CD14-positive monocyte (primary cell): ENCODE results near the gene STK36. TPM values are rescaled to one million over a fixed set of nuclear protein-coding genes. Genes with fewer than 3 reads are reported as not detected.

Experiments
- DNase-seq, 3 donors: peaks; one replicate each; pipeline ENCODE4 v3.0.0-alpha.2; 2011 to 2022
- H2AFZ ChIP-seq: 2 replicates; pipeline ENCODE4 v1.6.0; 2012; ENCODE audit warnings: mild to moderate bottlenecking, low read depth, low read length, inconsistent platforms; ENCODE audit not compliant: insufficient read depth, poor library complexity, severe bottlenecking
- H3K27ac ChIP-seq, 2 donors: 1 replicate in 1 of 2; 2 replicates in 1 of 2; pipeline ENCODE4 v1.5.1; 2012 to 2013; ENCODE audit warnings: low read length in 2 of 2, control low read depth in 1 of 2, inconsistent platforms in 1 of 2, low read depth in 1 of 2, mild to moderate bottlenecking in 1 of 2
- H3K27me3 ChIP-seq, 2 donors: one replicate each; pipeline versions ENCODE4 v1.6.0 to v1.6.1; 2011 to 2013; ENCODE audit warnings: low read length in 2 of 2; ENCODE audit not compliant: control insufficient read depth in 2 of 2, insufficient read depth in 2 of 2
- H3K36me3 ChIP-seq, 2 donors: replicated peaks in 1 of 2; 1 replicate in 1 of 2; 2 replicates in 1 of 2; pipeline versions ENCODE4 v1.5.1 to v1.6.1; 2012 to 2013; ENCODE audit warnings: low read length in 2 of 2, control low read depth in 1 of 2, inconsistent platforms in 1 of 2, mild to moderate bottlenecking in 1 of 2; ENCODE audit not compliant: insufficient read depth in 2 of 2, control insufficient read depth in 1 of 2
- H3K4me1 ChIP-seq, 2 donors: 1 replicate in 1 of 2; 2 replicates in 1 of 2; pipeline versions ENCODE4 v1.5.1 to v1.6.1; 2012 to 2013; ENCODE audit warnings: low read length in 2 of 2, control low read depth in 1 of 2, inconsistent platforms in 1 of 2, mild to moderate bottlenecking in 1 of 2, moderate library complexity in 1 of 2; ENCODE audit not compliant: insufficient read depth in 2 of 2, control insufficient read depth in 1 of 2
- H3K4me2 ChIP-seq: replicated peaks from 2 replicates; pipeline ENCODE3; 2012; ENCODE audit warnings: low read length, moderate library complexity, mild to moderate bottlenecking; ENCODE audit not compliant: poor library complexity, severe bottlenecking; ENCODE audit errors: extremely low read depth
- H3K4me3 ChIP-seq, 3 experiments: fragments of 200-600 bp in 1 of 3; sonication (generic) in 1 of 3; replicated peaks in 1 of 3; 1 replicate in 2 of 3; 2 replicates in 1 of 3; pipeline ENCODE4 v1.5.1; 2011 to 2013; ENCODE audit warnings: low read length in 3 of 3, mild to moderate bottlenecking in 3 of 3, control low read depth in 2 of 3, low read depth in 2 of 3, inconsistent platforms in 1 of 3, moderate library complexity in 1 of 3
- H3K79me2 ChIP-seq: 2 replicates; pipeline ENCODE4 v1.6.0; 2012; ENCODE audit warnings: mild to moderate bottlenecking, control low read depth, inconsistent platforms, low read length, moderate library complexity; ENCODE audit not compliant: insufficient read depth
- H3K9ac ChIP-seq: 2 replicates; pipeline ENCODE4 v1.6.0; 2017; ENCODE audit warnings: low read length, mild to moderate bottlenecking; ENCODE audit not compliant: insufficient read depth, poor library complexity, severe bottlenecking
- H3K9me3 ChIP-seq, 2 donors: replicated peaks in 1 of 2; 1 replicate in 1 of 2; 2 replicates in 1 of 2; pipeline versions ENCODE4 v1.5.1 to v1.6.1; 2012 to 2013; ENCODE audit warnings: low read length in 2 of 2, control low read depth in 1 of 2; ENCODE audit not compliant: control insufficient read depth in 1 of 2, insufficient read depth in 1 of 2
- H4K20me1 ChIP-seq: 2 replicates; pipeline ENCODE4 v1.6.0; 2012; ENCODE audit warnings: mild to moderate bottlenecking, low read length, control low read depth, moderate library complexity; ENCODE audit not compliant: insufficient read depth
- H3K27ac Mint-ChIP-seq, 7 donors: one replicate each; pipeline ENCODE4 v1.8.0; 2020; ENCODE audit warnings: mild to moderate bottlenecking in 7 of 7, mixed read lengths in 7 of 7, moderate library complexity in 6 of 7, inconsistent platforms in 2 of 7
- H3K27me3 Mint-ChIP-seq, 3 donors: one replicate each; pipeline ENCODE4 v1.8.0; 2021 to 2022; ENCODE audit warnings: low read depth in 3 of 3, mild to moderate bottlenecking in 3 of 3, mixed read lengths in 3 of 3, moderate library complexity in 3 of 3, inconsistent platforms in 1 of 3
- H3K36me3 Mint-ChIP-seq, 2 donors: one replicate each; pipeline ENCODE4 v1.8.0; 2020; ENCODE audit warnings: mixed read lengths in 2 of 2, inconsistent platforms in 1 of 2, mild to moderate bottlenecking in 1 of 2
- H3K4me1 Mint-ChIP-seq: one replicate; pipeline ENCODE4 v1.8.0; 2020; ENCODE audit warnings: mild to moderate bottlenecking, mixed read lengths
- H3K4me3 Mint-ChIP-seq, 2 donors: one replicate each; pipeline ENCODE4 v1.8.0; 2020; ENCODE audit warnings: mild to moderate bottlenecking in 2 of 2, mixed read lengths in 2 of 2, moderate library complexity in 1 of 2
- H3K9me3 Mint-ChIP-seq, 7 donors: one replicate each; pipeline ENCODE4 v1.8.0; 2020 to 2022; ENCODE audit warnings: mixed read lengths in 7 of 7, mild to moderate bottlenecking in 6 of 7, moderate library complexity in 6 of 7, inconsistent platforms in 2 of 7
- CTCF ChIP-seq: fragments of 200-600 bp; IDR thresholded peaks from one replicate; pipeline ENCODE4 v1.8.0; 2022; ENCODE audit warnings: antibody characterized with exemption, mild to moderate bottlenecking
- WGBS: methylation state at CpG from one replicate; pipeline ENCODE4 v1.1.5; 2013; ENCODE audit warnings: missing lambda C conversion rate; ENCODE audit not compliant: insufficient coverage; 5-methylcytosine and 5-hydroxymethylcytosine counted together
- intact Hi-C, 2 donors: fragments of 100-400 bp; cut with micrococcal nuclease; formaldehyde crosslinking; loops; one replicate each; pipeline versions ENCODE4 v1.15.0 to v1.15.1; 2023
- polyA plus RNA-seq, 3 donors: library from polyadenylated mRNA; depleted of rRNA in 1 of 3; unstranded in 2 of 3; stranded (reverse) in 1 of 3; fragments of 300-500 nt in 2 of 3; fragments of >200 nt in 1 of 3; fragmentation: Illumina TruSeq in 2 of 3; gene quantifications; 1 replicate in 2 of 3; 2 replicates in 1 of 3; pipeline ENCODE4 v1.2.3, GENCODE V29; 2012 to 2021

Gene STK36
- polyA plus RNA-seq, 3 donors, result 1.3 to 36.2 (median 3.3) TPM

- Mint-ChIP-seq H3K9me3 (peaks cover 0 to 12% (median 4%) of the 10 kb centered on the region in 7 donors), H3K4me3 (no peak overlapping the region), H3K27ac (peak overlapping the region in 4 of 7 donors; percentile 10 to 100 (median 40)), H3K36me3 (peaks cover 74 to 76% of the 10 kb centered on the region in 2 donors), H3K27me3 (peaks cover 0 to 1% (median 0%) of the 10 kb centered on the region in 3 donors), H3K4me1 (peaks cover 57% of the 10 kb centered on the region)
- WGBS, result no CpG with 5 or more reads among the region's 2 CpGs
- Histone ChIP-seq H3K9ac (no peak overlapping the region), H3K27ac (peak overlapping the region in 1 of 2 donors; percentile 2), H4K20me1 (no peaks in the 10 kb centered on the region), H2AFZ (no peak overlapping the region), H3K9me3 (no peaks in the 10 kb centered on the region), H3K36me3 (peaks cover 42 to 52% of the 10 kb centered on the region in 2 donors), H3K79me2 (peaks cover 48% of the 10 kb centered on the region), H3K4me3 (no peak overlapping the region), H3K4me2 (no peak overlapping the region), H3K4me1 (peaks cover 36 to 39% of the 10 kb centered on the region in 2 donors), H3K27me3 (no peaks in the 10 kb centered on the region)
- no peak for DNase-seq
- no peak for TF ChIP-seq CTCF
- intact Hi-C loops, result no loop called here
These were observed 64.6 kb downstream of the STK36 start for GRCh38 chr2:218736531-218736930.

- peak; percentile 60 to 86 (median 81) for DNase-seq
- WGBS, result 0% methylated on average over 1 of the region's 6 CpGs
- Histone ChIP-seq H3K27me3 (no peaks in the 10 kb centered on the region), H3K4me1 (peaks cover 59 to 60% of the 10 kb centered on the region in 2 donors), H2AFZ (no peak overlapping the region), H3K27ac (peak overlapping the region; percentile 76 to 98), H4K20me1 (no peaks in the 10 kb centered on the region), H3K9ac (peak overlapping the region; percentile 41), H3K36me3 (peaks cover 47 to 53% of the 10 kb centered on the region in 2 donors), H3K4me2 (peak overlapping the region; percentile 17), H3K79me2 (peaks cover 19% of the 10 kb centered on the region), H3K4me3 (no peak overlapping the region), H3K9me3 (no peaks in the 10 kb centered on the region)
- intact Hi-C loops, result no loop called here
- H3K4me3 Mint-ChIP-seq, result no peak overlapping the region
- H3K9me3 Mint-ChIP-seq, result peaks cover 0 to 5% (median 2%) of the 10 kb centered on the region in 7 donors
- H3K4me1 Mint-ChIP-seq, result peaks cover 58% of the 10 kb centered on the region
- peaks cover 76 to 82% of the 10 kb centered on the region in 2 donors for H3K36me3 Mint-ChIP-seq
- TF ChIP-seq CTCF, result no peak
- peaks cover 0 to 2% (median 0%) of the 10 kb centered on the region in 3 donors for H3K27me3 Mint-ChIP-seq
- peak overlapping the region; percentile 86 to 100 (median 96) for H3K27ac Mint-ChIP-seq
These were observed 71.2 kb downstream of the STK36 start for GRCh38 chr2:218743068-218743467.
